Activated CD4-positive, alpha-beta T cell treated with anti-CD3 and anti-CD28 coated beads for 24 hours (primary cell): ENCODE results near the gene SLC25A10.
A peak's percentile ranks its signal among the peaks of the same experiment; 100 is the strongest.
"Not testable (repeated sequence)": the region's sequence is repeated elsewhere in the genome, so short reads cannot be mapped to it uniquely, and the experiment has no call there.

Source experiments
- DNase-seq, 2 donors: peaks; one replicate each; pipeline ENCODE4 v3.0.0-alpha.2; 2020; ENCODE audit warnings: low read depth in 2 of 2

Gene SLC25A10, protein sequence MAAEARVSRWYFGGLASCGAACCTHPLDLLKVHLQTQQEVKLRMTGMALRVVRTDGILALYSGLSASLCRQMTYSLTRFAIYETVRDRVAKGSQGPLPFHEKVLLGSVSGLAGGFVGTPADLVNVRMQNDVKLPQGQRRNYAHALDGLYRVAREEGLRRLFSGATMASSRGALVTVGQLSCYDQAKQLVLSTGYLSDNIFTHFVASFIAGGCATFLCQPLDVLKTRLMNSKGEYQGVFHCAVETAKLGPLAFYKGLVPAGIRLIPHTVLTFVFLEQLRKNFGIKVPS

GRCh38 chr17:81711814-81712467, at the start of gene SLC25A10:
Gene SLC25A10 (plus strand): TSS chr17:81712284. CDS start chr17:81712427, 143 bp downstream.
- peak; percentile 71 to 74 for DNase-seq

GRCh38 chr17:81664051-81664470, 48.0 kb upstream of the SLC25A10 start:
- no peak for DNase-seq

DNA sequence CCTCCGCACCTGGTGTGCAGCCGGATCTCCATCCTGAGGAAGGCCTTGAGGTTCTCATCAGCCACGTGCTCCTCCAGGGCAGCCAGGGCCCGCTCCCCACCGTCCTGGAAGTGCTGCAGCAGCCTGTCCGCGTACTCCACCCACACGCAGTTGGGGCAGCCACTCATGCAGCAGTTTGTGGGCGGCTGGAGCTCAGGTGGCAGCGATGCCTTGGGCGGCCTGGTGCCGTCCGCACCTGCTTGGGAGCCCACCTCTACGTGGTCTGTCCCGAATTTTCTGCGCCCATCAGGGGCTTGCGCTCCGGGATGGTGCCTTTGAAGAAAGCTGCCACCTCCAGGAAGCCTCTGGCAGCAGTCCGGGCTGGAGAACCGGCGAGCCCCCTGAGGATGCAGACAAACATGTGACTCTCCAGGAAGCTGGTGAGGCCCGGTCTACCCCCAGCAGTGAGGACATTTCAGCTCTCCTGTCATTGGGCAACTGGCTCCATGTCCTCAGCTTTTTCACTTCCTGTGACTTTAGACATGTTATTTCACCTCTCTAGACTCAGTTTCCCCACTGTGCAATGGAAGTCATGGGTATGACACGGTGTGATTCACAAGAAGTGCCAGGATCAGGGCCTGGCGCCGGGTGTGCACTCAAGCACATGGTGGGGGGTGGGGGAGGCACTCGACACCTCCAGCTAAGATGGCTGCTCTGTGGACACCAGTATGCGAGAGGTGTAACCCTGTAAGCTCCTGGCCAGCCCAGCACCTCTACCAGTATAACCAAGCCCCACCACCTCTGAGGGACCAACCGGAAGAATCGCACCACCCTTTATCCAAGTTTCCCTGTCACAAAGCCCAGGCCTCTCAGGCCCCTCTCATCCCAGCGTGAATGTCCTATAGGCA, 46.6 kb upstream of the SLC25A10 start:
- DNase-seq = peak; percentile 43 to 52

DNA sequence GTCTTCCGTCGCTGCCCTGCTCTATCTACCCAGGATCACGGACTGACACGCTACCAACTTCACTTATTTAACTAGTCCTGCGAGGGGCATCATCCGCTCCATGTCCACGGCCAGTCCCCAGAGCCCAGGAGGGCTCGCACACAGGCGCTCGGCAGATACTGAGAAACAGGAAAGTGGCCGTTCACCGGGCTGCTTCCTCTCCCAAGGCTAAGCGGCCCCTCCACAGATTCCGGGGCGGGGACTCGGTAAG, 46.1 kb upstream of the SLC25A10 start:
- DNase-seq = peak in 1 of 2 donors; percentile 10

- DNase-seq = peak; percentile 88 to 90
These were observed 45.5 kb upstream of the SLC25A10 start, which contains the start of the genes CCDC137 and OXLD1 for GRCh38 chr17:81666342-81667191. Gene CCDC137 (plus strand): TSS chr17:81666737. CDS start chr17:81666767, 30 bp downstream. Gene OXLD1 (minus strand): TSS chr17:81666605. CDS start chr17:81666577, 28 bp downstream.

DNA sequence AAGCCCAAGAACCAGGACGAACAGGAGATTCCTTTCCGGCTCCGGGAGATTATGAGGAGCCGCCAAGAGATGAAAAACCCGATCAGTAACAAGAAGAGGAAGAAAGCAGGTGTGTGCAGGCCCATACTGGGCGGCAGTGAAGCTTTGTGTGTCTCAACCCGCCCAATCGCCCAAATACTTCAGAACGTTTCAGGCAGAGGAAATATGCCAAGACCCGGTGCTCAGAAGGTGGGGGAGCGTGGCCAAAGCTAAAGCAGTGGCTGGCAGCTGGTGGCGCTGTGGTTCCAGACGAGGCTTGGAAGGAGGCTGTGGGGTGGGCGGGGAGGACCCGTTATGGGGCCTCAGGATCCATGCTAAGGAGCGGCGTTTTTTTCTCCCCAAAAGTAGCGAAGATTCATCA, 44.3 kb upstream of the SLC25A10 start:
- DNase-seq = no peak

GRCh38 chr17:81672504-81672903, 39.6 kb upstream of the SLC25A10 start:
- no peak for DNase-seq

DNA sequence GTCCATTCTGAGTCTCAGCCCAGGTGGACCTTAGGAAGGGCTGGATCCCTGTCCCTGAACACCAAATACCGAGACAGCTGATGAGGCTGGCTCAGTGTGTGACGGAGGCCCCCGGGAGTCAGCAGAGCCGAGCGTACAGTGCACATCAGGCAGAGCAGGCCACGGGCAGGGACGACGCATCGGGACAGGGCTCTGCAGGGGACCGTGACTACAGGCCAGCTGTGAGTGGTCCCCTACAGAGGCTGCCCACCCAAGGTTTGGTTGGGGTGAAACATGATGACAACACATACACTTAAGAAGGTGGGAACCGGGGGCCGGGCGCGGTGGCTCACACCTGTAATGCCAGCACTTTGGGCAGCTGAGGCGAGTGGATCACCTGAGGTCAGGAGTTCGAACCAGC, 39.1 kb upstream of the SLC25A10 start:
- DNase-seq = no peak

DNA sequence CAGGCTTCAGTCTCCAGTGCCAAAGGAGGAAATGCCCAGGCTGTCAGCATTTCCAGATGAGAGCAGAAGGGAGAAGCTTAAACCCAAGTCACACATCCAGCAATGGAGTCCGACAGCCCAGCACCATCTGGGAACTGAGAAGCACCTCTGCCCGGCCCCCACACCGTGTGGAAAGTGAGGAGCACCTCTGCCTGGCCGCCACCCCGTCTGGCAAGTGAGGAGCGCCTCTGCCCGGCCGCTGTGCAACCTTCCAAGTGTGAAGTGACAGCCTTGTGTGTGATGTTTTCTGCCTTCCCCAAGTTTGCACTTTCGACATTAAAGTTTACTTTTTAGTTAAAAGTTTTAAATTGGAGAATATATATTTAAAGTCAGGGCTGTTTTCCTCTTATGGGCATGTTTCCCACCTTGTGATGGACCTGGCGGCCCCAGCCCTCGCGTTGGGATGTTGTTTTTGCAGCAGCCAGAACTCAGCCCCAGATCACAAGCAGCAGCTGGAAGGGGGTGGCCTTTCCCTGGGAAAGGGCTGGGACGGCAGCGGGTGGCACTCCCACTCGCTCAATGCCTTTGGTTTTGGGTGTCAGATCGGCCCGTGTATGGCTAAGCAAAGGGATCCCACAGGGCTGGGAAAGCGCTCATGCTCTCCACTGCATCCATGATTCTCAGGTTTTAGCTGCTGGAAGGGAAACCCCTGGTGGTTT, 38.4 kb upstream of the SLC25A10 start:
- DNase-seq = no peak

GRCh38 chr17:81675515-81676221, 36.4 kb upstream of the SLC25A10 start:
- DNase-seq = not testable (repeated sequence)

GRCh38 chr17:81676906-81677305, 35.2 kb upstream of the SLC25A10 start:
- no peak for DNase-seq

DNA sequence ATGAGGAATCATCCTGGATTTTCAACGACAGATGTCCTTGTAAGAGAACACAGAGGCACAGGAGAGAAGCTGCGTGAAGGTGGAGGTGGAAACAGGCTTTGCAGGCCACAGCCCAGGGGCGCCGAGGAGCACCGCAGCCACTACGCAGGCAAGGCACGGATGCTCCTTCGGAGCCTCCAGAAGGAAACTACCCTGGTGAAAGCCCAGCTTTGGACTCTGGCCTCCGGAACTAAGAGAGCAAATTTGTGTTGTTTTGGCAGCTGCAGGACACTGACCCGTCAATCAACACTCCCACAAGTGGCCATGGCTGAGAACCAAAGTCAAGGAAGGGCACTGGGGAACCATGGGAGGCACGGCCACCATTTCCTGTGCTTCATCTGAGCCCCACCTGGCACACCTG, 31.9 kb upstream of the SLC25A10 start:
- DNase-seq = no peak

- DNase-seq = no peak
These were observed 30.4 kb upstream of the SLC25A10 start for GRCh38 chr17:81681672-81682071.

GRCh38 chr17:81682565-81683207, 29.4 kb upstream of the SLC25A10 start:
- no peak for DNase-seq

GRCh38 chr17:81683208-81683583, 28.9 kb upstream of the SLC25A10 start:
- no peak for DNase-seq

GRCh38 chr17:81683584-81684441, 28.3 kb upstream of the SLC25A10 start, which contains the start of the genes ARL16 and HGS:
Gene ARL16 (minus strand): TSS chr17:81683797. CDS start chr17:81683753, 44 bp downstream.
Gene HGS (plus strand): TSS chr17:81684011. CDS start chr17:81684067, 56 bp downstream.
- DNase-seq = peak; percentile 96 to 97

DNA sequence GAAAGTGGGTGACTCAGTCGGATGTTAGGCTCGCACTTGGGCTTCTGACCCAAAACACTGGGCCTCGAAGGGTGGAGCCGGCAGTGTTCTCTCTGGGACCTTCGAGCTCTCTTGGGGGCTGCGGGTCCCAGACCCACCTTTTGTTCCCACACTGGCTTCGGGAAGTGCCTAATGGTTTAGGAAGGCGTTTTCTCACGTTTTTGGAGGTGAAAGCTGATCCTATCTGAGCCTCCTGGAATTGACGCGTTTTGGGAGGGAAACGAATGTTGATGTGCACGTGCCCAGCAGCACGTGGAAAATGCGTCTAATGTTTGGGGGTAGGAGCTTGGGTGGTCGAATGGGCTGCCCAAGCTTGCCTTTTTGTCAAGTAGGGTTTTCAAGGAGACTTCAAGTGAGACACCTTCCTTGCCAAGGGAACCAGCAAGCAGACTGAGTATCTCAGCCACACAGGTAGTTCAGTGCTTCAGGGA, 27.6 kb upstream of the SLC25A10 start:
- no peak for DNase-seq

GRCh38 chr17:81685108-81685507, 27.0 kb upstream of the SLC25A10 start:
- DNase-seq = peak in 1 of 2 donors; percentile 41
